IMR-90 (cell line): ENCODE data around the gene RIMBP2. TPM values are rescaled to one million over a fixed set of nuclear protein-coding genes. Genes with fewer than 3 reads are reported as not detected.

ENCODE experiments used
- ATAC-seq: fragments of 200-7000 bp; cut with Tn5 transposase; 2 replicates; pipeline ENCODE4 v1.9.1; 2020; ENCODE audit warnings: low read depth, mild to moderate bottlenecking, moderate library complexity
- BruUV-seq: library from RNA; stranded (reverse); fragments of 400-500 nt; replicated peaks from 2 replicates; lab custom pipeline; 2021; lab: Mats Ljungman, UMichigan
- CTCF ChIA-PET: fragments of 300-600 bp; formaldehyde crosslinking; extraction: SDS; loops from one replicate; lab custom pipeline; 2021; ENCODE audit warnings: antibody characterized with exemption; lab: Yijun Ruan, JAX
- POLR2A ChIA-PET: fragments of 300-600 bp; sonication (Branson Sonifier 250); formaldehyde crosslinking; loops from one replicate; lab custom pipeline; 2022; ENCODE audit warnings: antibody characterized with exemption; ENCODE audit not compliant: unreplicated experiment; lab: Charles Lee
- DNase-seq: peaks from one replicate; pipeline ENCODE4 v3.0.0; 2013
- H2AFZ ChIP-seq: replicated peaks from 2 replicates; pipeline ENCODE3; 2013; ENCODE audit warnings: low read length, mild to moderate bottlenecking; ENCODE audit not compliant: poor library complexity
- H2AK5ac ChIP-seq: 2 replicates; pipeline ENCODE4 v1.6.1; 2013; ENCODE audit warnings: low read depth, low read length, inconsistent platforms
- H2AK9ac ChIP-seq: replicated peaks from 2 replicates; pipeline ENCODE3; 2013; ENCODE audit warnings: mild to moderate bottlenecking, low read depth, low read length, moderate library complexity; ENCODE audit not compliant: poor library complexity
- H2BK120ac ChIP-seq: 2 replicates; pipeline ENCODE4 v1.6.1; 2013; ENCODE audit warnings: low read depth, low read length, inconsistent platforms
- H2BK15ac ChIP-seq: 3 replicates; pipeline ENCODE4 v1.6.1; 2013; ENCODE audit warnings: low read depth, low read length, inconsistent platforms
- H2BK20ac ChIP-seq: 2 replicates; pipeline ENCODE4 v1.6.1; 2013; ENCODE audit warnings: low read depth, mild to moderate bottlenecking, inconsistent platforms, low read length, moderate library complexity
- H2BK5ac ChIP-seq: 2 replicates; pipeline ENCODE4 v1.6.1; 2013; ENCODE audit warnings: mild to moderate bottlenecking, low read depth, low read length, inconsistent platforms; ENCODE audit not compliant: poor library complexity, severe bottlenecking
- H3K14ac ChIP-seq: replicated peaks from 2 replicates; pipeline ENCODE4 v1.6.1; 2013; ENCODE audit warnings: low read depth, low read length, inconsistent platforms
- H3K18ac ChIP-seq: 2 replicates; pipeline ENCODE4 v1.6.1; 2013; ENCODE audit warnings: low read depth, low read length, control low read depth
- H3K23ac ChIP-seq: 2 replicates; pipeline ENCODE4 v1.6.1; 2013; ENCODE audit warnings: low read depth, low read length, inconsistent platforms
- H3K27ac ChIP-seq: 2 replicates; pipeline ENCODE4 v1.5.1; 2013; ENCODE audit warnings: mild to moderate bottlenecking, control low read depth, low read length; ENCODE audit not compliant: insufficient read depth
- H3K27me3 ChIP-seq: 2 replicates; pipeline ENCODE4 v1.6.1; 2013; ENCODE audit warnings: low read length; ENCODE audit not compliant: control insufficient read depth, insufficient read depth
- H3K36me3 ChIP-seq: 2 replicates; pipeline ENCODE4 v1.6.1; 2013; ENCODE audit warnings: low read length, mixed read lengths; ENCODE audit not compliant: control insufficient read depth, insufficient read depth
- H3K4ac ChIP-seq: 2 replicates; pipeline ENCODE4 v1.6.1; 2013; ENCODE audit warnings: low read depth, low read length, inconsistent platforms
- H3K4me1 ChIP-seq: 2 replicates; pipeline ENCODE4 v1.6.1; 2013; ENCODE audit warnings: low read length, mixed read lengths; ENCODE audit not compliant: control insufficient read depth, insufficient read depth
- H3K4me2 ChIP-seq: 2 replicates; pipeline ENCODE4 v1.6.1; 2013; ENCODE audit warnings: low read depth, mild to moderate bottlenecking, control low read depth, low read length, moderate library complexity
- H3K4me3 ChIP-seq: 2 replicates; pipeline ENCODE4 v1.5.1; 2013; ENCODE audit warnings: low read depth, mild to moderate bottlenecking, control low read depth, low read length, moderate library complexity; ENCODE audit not compliant: insufficient read depth
- H3K56ac ChIP-seq: 2 replicates; pipeline ENCODE4 v1.6.1; 2013; ENCODE audit warnings: low read length, inconsistent platforms; ENCODE audit not compliant: insufficient read depth; ENCODE audit errors: extremely low read depth
- H3K79me1 ChIP-seq, 2 experiments: 2 replicates each; pipeline ENCODE4 v1.6.1; 2013; ENCODE audit warnings: low read length in 2 of 2, inconsistent platforms in 1 of 2, low read depth in 1 of 2
- H3K9ac ChIP-seq: 2 replicates; pipeline ENCODE4 v1.6.1; 2013; ENCODE audit warnings: low read depth, low read length, control low read depth
- H3K9me1 ChIP-seq: 2 replicates; pipeline ENCODE4 v1.6.1; 2013; ENCODE audit warnings: low read length, inconsistent platforms; ENCODE audit not compliant: insufficient read depth
- H3K9me3 ChIP-seq: 2 replicates; pipeline ENCODE4 v1.6.1; 2013; ENCODE audit warnings: low read length; ENCODE audit not compliant: control insufficient read depth, insufficient read depth
- H4K20me1 ChIP-seq: 2 replicates; pipeline ENCODE4 v1.6.1; 2013; ENCODE audit warnings: low read length, inconsistent platforms; ENCODE audit not compliant: insufficient read depth
- H4K5ac ChIP-seq: 2 replicates; pipeline ENCODE4 v1.6.1; 2013; ENCODE audit warnings: mild to moderate bottlenecking, low read depth, low read length, control low read depth
- H4K8ac ChIP-seq, 2 experiments: 2 replicates each; pipeline ENCODE4 v1.6.1; 2013; ENCODE audit warnings: low read depth in 2 of 2, low read length in 2 of 2, control low read depth in 1 of 2, inconsistent platforms in 1 of 2
- H4K91ac ChIP-seq: 2 replicates; pipeline ENCODE4 v1.6.1; 2013; ENCODE audit warnings: low read depth, low read length, inconsistent platforms; ENCODE audit not compliant: insufficient read depth
- BHLHE40 ChIP-seq: fragments of 150-350 bp; IDR thresholded peaks from 2 replicates; pipeline ENCODE4 v1.6.1; 2016; ENCODE audit warnings: mild to moderate bottlenecking, low read depth, low read length
- CEBPB ChIP-seq: IDR thresholded peaks from 2 replicates; pipeline ENCODE4 v1.6.1; 2012; ENCODE audit warnings: low read depth, low read length, improper control_type of control experiment
- ELK1 ChIP-seq: fragments of 150-350 bp; IDR thresholded peaks from 2 replicates; pipeline ENCODE4 v1.6.1; 2016; ENCODE audit warnings: low read depth, mild to moderate bottlenecking, low read length, moderate library complexity, borderline replicate concordance
- FOS ChIP-seq: fragments of 150-350 bp; IDR thresholded peaks from 2 replicates; pipeline ENCODE4 v1.6.1; 2016; ENCODE audit warnings: low read depth, low read length
- MAZ ChIP-seq: IDR thresholded peaks from 2 replicates; pipeline ENCODE4 v1.6.1; 2012; ENCODE audit warnings: low read depth, mild to moderate bottlenecking, low read length, improper control_type of control experiment, moderate library complexity, borderline replicate concordance
- MXI1 ChIP-seq: IDR thresholded peaks from 2 replicates; pipeline ENCODE4 v1.6.1; 2012; ENCODE audit warnings: low read depth, mild to moderate bottlenecking, low read length, moderate library complexity, borderline replicate concordance
- WGBS, 2 experiments: methylation state at CpG; one replicate each; pipeline versions ENCODE4 v1.1.5 to v1.1.7; 2013; ENCODE audit warnings: missing lambda C conversion rate in 2 of 2; ENCODE audit not compliant: insufficient read length in 1 of 2; ENCODE audit errors: extremely low coverage in 2 of 2; 5-methylcytosine and 5-hydroxymethylcytosine counted together
- dilution Hi-C: fragments of 300-500 bp; cut with HindIII; formaldehyde crosslinking; loops from one replicate; pipeline ENCODE4 v1.14.3; 2018; ENCODE audit warnings: low sequenced_read_pairs; ENCODE audit not compliant: unreplicated experiment
- in situ Hi-C: fragments of 300-500 bp; cut with MboI; formaldehyde crosslinking; loops from 3 replicates; pipeline ENCODE4 v1.14.3; 2019; ENCODE audit warnings: low sequenced_read_pairs, inconsistent platforms, mixed read lengths
- intact Hi-C: fragments of 100-400 bp; cut with micrococcal nuclease; formaldehyde crosslinking; loops from 2 replicates; pipeline ENCODE4 v1.10.0; 2022
- polyA plus RNA-seq, 3 experiments: library from polyadenylated mRNA; depleted of rRNA; stranded (reverse); fragments of >200 nt; gene quantifications; 2 replicates each; pipeline ENCODE4 v1.2.3, GENCODE V29; 2012; ENCODE audit warnings: low replicate concordance in 1 of 3
- total RNA-seq: library from RNA; depleted of rRNA; stranded (reverse); fragments of >200 nt; gene quantifications from 2 replicates; pipeline ENCODE4 v1.2.3, GENCODE V29; 2012

Gene RIMBP2
- total and polyA plus RNA-seq, 2 of the 4 experiments (the other 2 are of a cell fraction), result not detected

GRCh38 chr12:130675791-130676190 lies 40.3 kb downstream of the RIMBP2 start:
- H4K8ac ChIP-seq, result no peak overlapping the region
- H2BK120ac ChIP-seq, result no peak overlapping the region
- dilution Hi-C loops, result no loop called here
- no peak overlapping the region for H3K23ac ChIP-seq
- no peak overlapping the region for H3K4me2 ChIP-seq
- no peak overlapping the region for H2BK15ac ChIP-seq
- POLR2A ChIA-PET, result no interaction called here
- H3K14ac ChIP-seq, result no peak overlapping the region
- H3K27me3 ChIP-seq, result no peaks in the 10 kb centered on the region
- no peak overlapping the region for H3K27ac ChIP-seq
- no peak overlapping the region for H4K91ac ChIP-seq
- H3K4ac ChIP-seq, result no peak overlapping the region
- no peaks in the 10 kb centered on the region for H4K20me1 ChIP-seq
- no peak overlapping the region for H3K9ac ChIP-seq
- no peak overlapping the region for H3K4me3 ChIP-seq
- no peaks in the 10 kb centered on the region for H3K9me1 ChIP-seq
- CTCF ChIA-PET, result no interaction called here
- intact Hi-C loops, result no loop called here
- in situ Hi-C loops, result no loop called here
- H3K56ac ChIP-seq, result no peak overlapping the region
- no peaks in the 10 kb centered on the region for H3K36me3 ChIP-seq
- no peak overlapping the region for H2BK5ac ChIP-seq
- no TSS peak for BruUV-seq
- H2BK20ac ChIP-seq, result no peak overlapping the region
- H3K18ac ChIP-seq, result no peak overlapping the region
- ATAC-seq (no peak), DNase-seq (no peak)
- WGBS, 2 experiments, result 82% methylated on average over 10 of the region's 15 CpGs; no CpG with 5 or more reads in 1 of the 2 experiments
- no peak for TF ChIP-seq CEBPB
- no peak for TF ChIP-seq FOS
- TF ChIP-seq BHLHE40, result no peak
- TF ChIP-seq MXI1, result no peak
- TF ChIP-seq ELK1, result no peak
- TF ChIP-seq MAZ, result no peak
- H2AFZ ChIP-seq, result no peak overlapping the region
- H3K9me3 ChIP-seq, result peaks cover 54% of the 10 kb centered on the region
- H4K5ac ChIP-seq, result no peak overlapping the region
- no peaks in the 10 kb centered on the region for H3K79me1 ChIP-seq
- H3K4me1 ChIP-seq, result no peaks in the 10 kb centered on the region
- H2AK5ac ChIP-seq, result no peak overlapping the region
- no peak overlapping the region for H2AK9ac ChIP-seq
